Retinal pigment epithelial cell (primary cell): Measurements from ENCODE around the gene RNF224.
"Not testable (repeated sequence)": the region's sequence is repeated elsewhere in the genome, so short reads cannot be mapped to it uniquely, and the experiment has no call there.

Source experiments
- DNase-seq: peaks from one replicate; pipeline ENCODE4 v3.0.0-alpha.2; 2010; ENCODE audit warnings: low read depth
- H3K4me3 ChIP-seq: 2 replicates; pipeline ENCODE4 v1.5.1; 2011; ENCODE audit warnings: mild to moderate bottlenecking, low read length, control low read depth, moderate library complexity
- CTCF ChIP-seq: conservative IDR thresholded peaks from 2 replicates; pipeline ENCODE4 v1.5.1; 2011; ENCODE audit warnings: low read depth, low read length, control low read depth, inconsistent platforms

RNF224 gene

GRCh38 chr9:137240318-137240840 is 13.1 kb downstream of the RNF224 start:
- no peak for TF ChIP-seq CTCF
- DNase-seq = no peak
- peak overlapping the region; percentile 55 for H3K4me3 ChIP-seq

- peak within 1 kb of the TSS; percentile 77 for H3K4me3 ChIP-seq
Measured at GRCh38 chr9:137240841-137241489, 13.7 kb downstream of the RNF224 start, which contains the start of gene TUBB4B. TSS of gene TUBB4B (plus strand) at chr9:137241287. CDS start at chr9:137241361, 74 bp downstream.

GRCh38 chr9:137241490-137242268 is 14.4 kb downstream of the RNF224 start:
- no peak for TF ChIP-seq CTCF
- H3K4me3 ChIP-seq = peak overlapping the region; percentile 77
- no peak for DNase-seq

More at GRCh38 chr9:137240841-137241489, 13.7 kb downstream of the RNF224 start, which contains the start of gene TUBB4B:
- TF ChIP-seq CTCF = no peak
- peak; percentile 99 for DNase-seq

- no peak for TF ChIP-seq CTCF
- no peak for DNase-seq
- peak overlapping the region; percentile 77 for H3K4me3 ChIP-seq
Measured at GRCh38 chr9:137242269-137243203, 15.2 kb downstream of the RNF224 start.

- not testable (repeated sequence) for DNase-seq
- H3K4me3 ChIP-seq = peak overlapping the region; percentile 77
Measured at GRCh38 chr9:137243266-137243625, 15.9 kb downstream of the RNF224 start.

GRCh38 chr9:137243626-137244485 is 16.6 kb downstream of the RNF224 start:
- DNase-seq = no peak
- no peak for TF ChIP-seq CTCF
- H3K4me3 ChIP-seq = no peak overlapping the region
